ENCODE measurements around the gene TRPM5. TPM values are rescaled to one million over a fixed set of nuclear protein-coding genes. Genes with fewer than 3 reads are reported as not detected.

TRPM5 gene
- total and polyA plus RNA-seq, 2 of the 4 experiments (the other 2 are of a cell fraction): not detected

GRCh38 chr11:2462986-2463765 is 18.9 kb upstream of the TRPM5 start:
- no peak overlapping the region for H2AK5ac ChIP-seq (ENCODE audit: low read depth, low read length)
- ATAC-seq (ENCODE audit: low read depth) (no peak), DNase-seq (no peak)
- no peak overlapping the region for H4K5ac ChIP-seq (ENCODE audit: low read depth, low read length)
- TF ChIP-seq BHLHE40 (IDR thresholded peaks at IDR 0.05; ENCODE audit: low read depth, low read length) (no peak), CEBPB (IDR thresholded peaks at IDR 0.05; ENCODE audit: low read depth, low read length) (no peak), ELK1 (IDR thresholded peaks at IDR 0.05; ENCODE audit: borderline replicate concordance, low read depth, low read length) (no peak), RFX5 (IDR thresholded peaks at IDR 0.05; ENCODE audit: low read depth, low read length) (no peak), MAFK (IDR thresholded peaks at IDR 0.05; ENCODE audit: low read depth, low read length) (no peak), RCOR1 (IDR thresholded peaks at IDR 0.05; ENCODE audit: insufficient replicate concordance, low read length) (no peak), RAD21 (IDR thresholded peaks at IDR 0.05; ENCODE audit: low read length) (no peak), CHD1 (IDR thresholded peaks at IDR 0.05; ENCODE audit: low read depth, low read length) (no peak)
- H3K4me2 ChIP-seq (ENCODE audit: low read depth, low read length): no peak overlapping the region
- H3K4me3 ChIP-seq (ENCODE audit: insufficient read depth, low read depth, low read length): no peak overlapping the region
- BruUV-seq (replicated peaks): no TSS peak
- no peak overlapping the region for H3K4ac ChIP-seq (ENCODE audit: low read depth, low read length)
- in situ Hi-C loops (cut with MboI; ENCODE audit: low sequenced_read_pairs) (no loop called here), dilution Hi-C loops (cut with HindIII; ENCODE audit: low sequenced_read_pairs, unreplicated experiment) (no loop called here), intact Hi-C loops (cut with micrococcal nuclease) (no loop called here)
- peaks cover 45% of the 10 kb centered on the region for H3K27me3 ChIP-seq (ENCODE audit: control insufficient read depth, insufficient read depth, low read length)
- ChIA-PET POLR2A (ENCODE audit: unreplicated experiment) (no interaction called here), CTCF (no interaction called here)
- H3K9ac ChIP-seq (ENCODE audit: low read depth, low read length): no peak overlapping the region
- H4K20me1 ChIP-seq (ENCODE audit: insufficient read depth, low read length): no peaks in the 10 kb centered on the region
- no peak overlapping the region for H3K18ac ChIP-seq (ENCODE audit: low read depth, low read length)
- no peak overlapping the region for H4K8ac ChIP-seq (ENCODE audit: low read depth in 2 of 2, low read length in 2 of 2)
- no peaks in the 10 kb centered on the region for H3K9me1 ChIP-seq (ENCODE audit: insufficient read depth, low read length)
- H3K14ac ChIP-seq (replicated peaks; ENCODE audit: low read depth, low read length): no peak overlapping the region
- no peak overlapping the region for H3K27ac ChIP-seq (ENCODE audit: insufficient read depth, low read length)
- no peaks in the 10 kb centered on the region for H3K4me1 ChIP-seq (ENCODE audit: control insufficient read depth, insufficient read depth, low read length)
- no peak overlapping the region for H2BK120ac ChIP-seq (ENCODE audit: low read depth, low read length)
- no peaks in the 10 kb centered on the region for H3K36me3 ChIP-seq (ENCODE audit: control insufficient read depth, insufficient read depth, low read length)
- no peak overlapping the region for H2BK5ac ChIP-seq (ENCODE audit: low read depth, low read length, poor library complexity, severe bottlenecking)
- H2AFZ ChIP-seq (replicated peaks; ENCODE audit: low read length, poor library complexity): no peak overlapping the region
- no peak overlapping the region for H3K23ac ChIP-seq (ENCODE audit: low read depth, low read length)
- H3K79me1 ChIP-seq (ENCODE audit: low read depth in 1 of 2, low read length in 2 of 2): no peaks in the 10 kb centered on the region
- H3K56ac ChIP-seq (ENCODE audit: extremely low read depth, insufficient read depth, low read length): no peak overlapping the region
- H2BK15ac ChIP-seq (ENCODE audit: low read depth, low read length): no peak overlapping the region
- 40% methylated on average over 1 of the region's 24 CpGs; no CpG with 5 or more reads in 1 of the 2 experiments for WGBS, 2 experiments (ENCODE audit: extremely low coverage in 2 of 2, insufficient read length in 1 of 2)
- H3K9me3 ChIP-seq (ENCODE audit: control insufficient read depth, insufficient read depth, low read length): no peaks in the 10 kb centered on the region
- H2AK9ac ChIP-seq (replicated peaks; ENCODE audit: low read depth, low read length, poor library complexity): no peak overlapping the region
- H2BK20ac ChIP-seq (ENCODE audit: low read depth, low read length): no peak overlapping the region
- no peak overlapping the region for H4K91ac ChIP-seq (ENCODE audit: insufficient read depth, low read depth, low read length)
